UCSD-AML1 (cell line): ENCODE results near the gene RAB6B.

Experiments used
- DNase-seq: peaks from one replicate; lab custom pipeline; 2025; ENCODE audit not compliant: unreplicated experiment; lab: John Stamatoyannopoulos, UW

RAB6B gene

GRCh38 chr3:133881939-133882825 lies 13.5 kb downstream of the RAB6B start:
- peak; percentile 71 for DNase-seq

- DNase-seq: no peak
Measured at GRCh38 chr3:133881492-133881891, 14.2 kb downstream of the RAB6B start.

GRCh38 chr3:133880886-133881455 lies 14.7 kb downstream of the RAB6B start:
- no peak for DNase-seq

- peak; percentile 71 for DNase-seq
Measured at GRCh38 chr3:133880287-133880686, 15.4 kb downstream of the RAB6B start.

- DNase-seq: no peak
Measured at GRCh38 chr3:133878518-133878917, 17.2 kb downstream of the RAB6B start.

- DNase-seq: no peak
Measured at GRCh38 chr3:133877221-133877620, 18.5 kb downstream of the RAB6B start.

GRCh38 chr3:133874761-133875438 lies 20.8 kb downstream of the RAB6B start:
- no peak for DNase-seq

GRCh38 chr3:133874344-133874743 lies 21.3 kb downstream of the RAB6B start:
- DNase-seq: no peak

GRCh38 chr3:133872781-133873180 lies 22.9 kb downstream of the RAB6B start:
- no peak for DNase-seq

GRCh38 chr3:133872161-133872560 lies 23.5 kb downstream of the RAB6B start:
- no peak for DNase-seq

- no peak for DNase-seq
Measured at GRCh38 chr3:133871368-133872090, 24.2 kb downstream of the RAB6B start.

GRCh38 chr3:133870822-133871221 lies 24.9 kb downstream of the RAB6B start:
- no peak for DNase-seq

- no peak for DNase-seq
Measured at GRCh38 chr3:133869586-133869985, 26.1 kb downstream of the RAB6B start.

- DNase-seq: no peak
Measured at GRCh38 chr3:133868758-133869475, 26.8 kb downstream of the RAB6B start.

GRCh38 chr3:133868186-133868585 lies 27.5 kb downstream of the RAB6B start:
- DNase-seq: no peak

- DNase-seq: no peak
Measured at GRCh38 chr3:133866141-133866540, 29.5 kb downstream of the RAB6B start.

GRCh38 chr3:133865136-133865855 lies 30.4 kb downstream of the RAB6B start:
- no peak for DNase-seq

- no peak for DNase-seq
Measured at GRCh38 chr3:133864616-133865015, 31.1 kb downstream of the RAB6B start.

GRCh38 chr3:133863911-133864310 lies 31.8 kb downstream of the RAB6B start:
- peak; percentile 45 for DNase-seq

GRCh38 chr3:133862161-133862560 lies 33.5 kb downstream of the RAB6B start:
- DNase-seq: no peak
